ENCODE measurements around the gene CEP112.

GRCh38 chr17:66054242-66054641 is 137.7 kb downstream of the CEP112 start:
- no peak for TF ChIP-seq RAD21 (IDR thresholded peaks at IDR 0.05 in 1 of 2, conservative IDR thresholded peaks at IDR 0.05 in 1 of 2; ENCODE audit: low read depth in 2 of 2, low read length in 2 of 2)
- TF ChIP-seq, protein P1, sequence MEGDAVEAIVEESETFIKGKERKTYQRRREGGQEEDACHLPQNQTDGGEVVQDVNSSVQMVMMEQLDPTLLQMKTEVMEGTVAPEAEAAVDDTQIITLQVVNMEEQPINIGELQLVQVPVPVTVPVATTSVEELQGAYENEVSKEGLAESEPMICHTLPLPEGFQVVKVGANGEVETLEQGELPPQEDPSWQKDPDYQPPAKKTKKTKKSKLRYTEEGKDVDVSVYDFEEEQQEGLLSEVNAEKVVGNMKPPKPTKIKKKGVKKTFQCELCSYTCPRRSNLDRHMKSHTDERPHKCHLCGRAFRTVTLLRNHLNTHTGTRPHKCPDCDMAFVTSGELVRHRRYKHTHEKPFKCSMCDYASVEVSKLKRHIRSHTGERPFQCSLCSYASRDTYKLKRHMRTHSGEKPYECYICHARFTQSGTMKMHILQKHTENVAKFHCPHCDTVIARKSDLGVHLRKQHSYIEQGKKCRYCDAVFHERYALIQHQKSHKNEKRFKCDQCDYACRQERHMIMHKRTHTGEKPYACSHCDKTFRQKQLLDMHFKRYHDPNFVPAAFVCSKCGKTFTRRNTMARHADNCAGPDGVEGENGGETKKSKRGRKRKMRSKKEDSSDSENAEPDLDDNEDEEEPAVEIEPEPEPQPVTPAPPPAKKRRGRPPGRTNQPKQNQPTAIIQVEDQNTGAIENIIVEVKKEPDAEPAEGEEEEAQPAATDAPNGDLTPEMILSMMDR (IDR thresholded peaks at IDR 0.05; ENCODE audit: control extremely low read depth in 1 of 3, insufficient read depth in 1 of 3, low read depth in 1 of 3, low read length in 3 of 3), result no peak

All from H1 (cell line).